T47D (cell line): ENCODE results near the gene MVB12A.

Source experiments
- DNase-seq, 2 experiments: peaks; one replicate each; pipeline versions ENCODE4 v3.0.0 to v3.0.0-alpha.2; 2011 to 2012; ENCODE audit warnings: low read depth in 1 of 2, low spot score in 1 of 2
- JUND ChIP-seq: IDR thresholded peaks from 2 replicates; pipeline ENCODE4 v1.6.1; 2012; ENCODE audit warnings: low read depth
- in situ Hi-C: cut with HindIII; loops from 2 replicates; pipeline ENCODE4 v1.10.0; 2016; ENCODE audit warnings: low sequenced_read_pairs, low pct_unique_long_range_greater_than_20kb

The MVB12A gene

DNA sequence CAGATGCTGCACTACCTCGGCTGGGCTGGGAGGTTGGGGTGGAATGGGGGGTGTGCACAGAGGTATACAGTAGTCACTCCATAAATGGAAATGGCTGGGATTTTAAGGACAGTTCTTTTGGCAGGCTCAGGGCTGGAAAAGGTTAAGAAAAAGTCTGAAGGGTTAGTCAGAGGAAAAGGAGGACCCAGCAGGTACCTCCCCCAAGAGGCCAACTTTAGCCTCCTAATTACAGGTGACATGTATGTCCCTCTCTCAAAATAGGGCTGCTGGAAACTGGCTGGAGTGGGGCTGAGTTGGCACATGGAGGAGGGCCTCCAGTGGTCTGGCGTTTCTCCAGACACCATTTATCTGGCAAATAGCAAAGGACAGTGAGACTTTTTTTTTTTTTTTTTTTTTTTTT, 26.8 kb upstream of the MVB12A start:
- no peak for TF ChIP-seq JUND
- in situ Hi-C loops = no loop called here
- DNase-seq = peak in 1 of 2 experiments; percentile 24

DNA sequence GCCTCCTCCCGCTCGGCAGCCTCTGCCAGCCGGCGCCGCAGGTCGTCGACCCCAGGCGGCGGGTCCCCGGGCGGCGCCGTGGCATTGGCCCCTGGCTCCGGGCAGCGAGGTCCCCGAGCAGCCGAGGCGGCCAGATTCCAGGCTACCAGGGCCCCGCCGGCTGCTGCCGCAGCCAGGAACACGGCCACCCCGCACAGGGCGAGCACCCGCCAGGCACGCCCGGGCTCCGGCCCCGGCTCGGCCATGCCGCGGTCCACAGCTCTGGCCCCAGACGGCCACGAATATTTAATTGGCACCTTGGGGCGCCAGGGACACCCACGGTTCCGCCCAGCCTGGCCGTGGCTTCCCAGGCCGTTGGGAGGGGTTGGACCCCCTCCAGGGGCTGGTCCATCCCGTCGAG, 25.9 kb upstream of the MVB12A start, which contains the start of gene CCDC194:
Gene CCDC194, minus strand, starts transcription at position 283 of the 400 bp plus-strand sequence. Its CDS starts 38 bp downstream, at position 245.
- no peak for DNase-seq
- in situ Hi-C loops = no loop called here
- TF ChIP-seq JUND = no peak

DNA sequence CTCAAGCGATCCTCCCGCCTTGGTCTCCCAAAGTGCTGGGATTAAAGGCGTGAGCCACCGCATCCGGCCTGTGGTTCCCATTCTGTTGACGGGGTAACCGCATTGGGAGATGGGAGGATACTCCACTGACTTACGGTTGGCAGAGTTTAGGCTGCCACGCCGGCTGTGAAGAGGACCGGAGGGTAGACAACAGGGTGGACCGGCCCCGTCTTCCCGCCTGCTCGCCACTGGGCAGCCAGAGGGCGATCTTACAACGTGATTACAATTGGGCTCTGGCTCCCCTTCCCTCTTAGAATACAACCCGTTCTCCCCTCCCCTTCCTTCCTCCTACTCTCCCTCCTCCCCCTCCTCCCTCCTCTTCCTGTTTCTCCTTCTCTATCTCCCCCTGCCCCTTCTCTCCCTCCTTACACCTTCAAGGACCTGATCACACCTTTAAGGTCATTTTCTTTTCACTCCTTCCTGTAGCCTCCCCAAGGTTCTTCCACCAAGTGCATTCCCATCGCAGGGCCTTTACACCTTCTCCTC, 24.9 kb upstream of the MVB12A start:
- TF ChIP-seq JUND = no peak
- DNase-seq = peak; percentile 80 to 82
- in situ Hi-C loops = no loop called here

DNA sequence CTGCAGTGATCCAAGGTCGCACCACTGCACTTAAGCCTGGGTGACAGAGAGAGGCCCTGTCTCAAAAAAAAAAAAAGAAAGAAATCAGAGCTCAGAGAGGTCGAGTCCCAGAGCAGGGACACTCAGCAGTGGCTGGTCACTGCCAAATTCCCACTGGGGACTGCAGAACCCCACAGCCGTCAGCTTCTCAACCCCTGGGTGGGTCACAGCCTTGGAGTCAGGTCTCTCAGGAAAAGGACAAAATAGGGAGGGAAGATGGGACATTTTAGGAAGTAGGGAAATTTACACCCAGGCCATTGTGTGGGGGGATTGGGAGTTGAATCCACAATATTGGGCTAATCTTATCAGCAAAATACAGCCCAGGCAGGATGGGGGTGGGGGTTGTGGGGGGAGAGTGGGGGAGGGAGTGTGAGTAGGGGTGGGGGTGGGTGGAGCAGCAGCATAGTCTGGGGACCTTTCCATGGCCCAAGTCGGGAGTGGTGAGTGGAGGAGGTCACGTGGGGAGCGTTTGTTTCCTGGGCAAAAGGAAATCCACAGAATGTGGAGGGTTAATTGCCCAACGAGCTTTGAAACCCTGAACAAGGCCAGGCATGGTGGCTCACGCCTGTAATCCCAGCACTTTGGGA, 20.8 kb upstream of the MVB12A start:
- no peak for DNase-seq
- no peak for TF ChIP-seq JUND
- in situ Hi-C loops = no loop called here

DNA sequence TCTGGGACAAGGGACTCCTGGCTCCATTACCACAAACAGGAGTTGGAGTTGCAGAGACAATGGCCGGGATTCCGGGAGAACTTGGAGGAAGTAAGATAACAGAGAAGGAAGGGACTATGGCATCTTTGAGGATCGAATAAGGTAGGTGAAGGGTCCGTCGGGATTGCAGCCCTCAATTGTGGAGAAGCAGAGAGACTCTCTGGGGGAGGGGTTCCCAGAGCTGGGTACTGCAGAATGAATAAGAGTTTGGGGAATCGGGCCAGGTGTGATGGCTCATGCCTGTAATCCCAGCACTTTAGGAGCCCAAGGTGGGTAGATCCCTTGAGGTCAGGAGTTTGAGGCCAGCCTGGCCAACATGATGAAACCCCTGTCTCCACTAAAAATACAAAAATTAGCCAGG, 18.2 kb upstream of the MVB12A start:
- in situ Hi-C loops = no loop called here
- no peak for DNase-seq
- no peak for TF ChIP-seq JUND

DNA sequence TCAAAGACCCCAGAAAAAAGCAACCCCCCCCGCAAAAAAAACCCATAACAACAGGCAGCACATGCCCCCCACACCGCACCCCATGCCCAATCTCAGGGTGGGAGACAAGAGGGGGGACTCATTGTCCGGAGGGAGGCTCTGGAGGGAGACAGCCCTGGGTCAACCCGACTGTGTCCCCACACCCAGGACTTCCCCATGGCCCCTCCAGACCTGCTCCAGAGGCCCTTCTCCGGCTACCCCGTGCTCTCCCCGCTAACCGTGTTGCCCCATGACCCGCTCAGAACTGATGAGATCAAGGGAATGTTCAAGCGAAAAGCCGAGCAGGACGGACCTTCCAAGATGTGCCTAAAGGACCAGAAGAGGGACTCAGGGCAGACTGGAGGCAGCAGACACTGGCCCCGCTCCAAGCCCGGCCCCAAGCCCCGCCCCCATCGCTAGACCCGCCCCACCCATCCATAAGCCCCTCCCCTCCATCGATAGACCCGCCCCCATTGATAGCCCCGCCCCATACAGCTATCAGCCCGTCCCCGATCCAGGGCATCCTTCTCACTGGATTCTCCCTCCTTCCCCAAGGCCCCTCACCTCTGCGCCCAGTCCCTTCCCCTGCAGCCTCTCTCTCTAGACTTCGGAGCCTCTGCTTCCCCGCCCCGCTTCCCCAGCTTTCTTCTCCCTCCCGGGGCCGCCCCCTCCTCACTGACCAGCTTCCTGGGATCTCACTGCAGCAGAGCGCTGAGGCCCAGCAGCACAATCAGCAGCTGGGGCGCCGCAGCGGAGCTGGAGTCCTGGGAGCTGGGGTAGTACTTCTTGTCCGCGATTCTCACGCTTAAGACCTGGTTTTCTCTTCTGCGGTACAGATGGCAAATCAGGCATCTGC, 16.6 kb upstream of the MVB12A start:
- in situ Hi-C loops = no loop called here
- DNase-seq = peak; percentile 46 to 66
- TF ChIP-seq JUND = no peak

DNA sequence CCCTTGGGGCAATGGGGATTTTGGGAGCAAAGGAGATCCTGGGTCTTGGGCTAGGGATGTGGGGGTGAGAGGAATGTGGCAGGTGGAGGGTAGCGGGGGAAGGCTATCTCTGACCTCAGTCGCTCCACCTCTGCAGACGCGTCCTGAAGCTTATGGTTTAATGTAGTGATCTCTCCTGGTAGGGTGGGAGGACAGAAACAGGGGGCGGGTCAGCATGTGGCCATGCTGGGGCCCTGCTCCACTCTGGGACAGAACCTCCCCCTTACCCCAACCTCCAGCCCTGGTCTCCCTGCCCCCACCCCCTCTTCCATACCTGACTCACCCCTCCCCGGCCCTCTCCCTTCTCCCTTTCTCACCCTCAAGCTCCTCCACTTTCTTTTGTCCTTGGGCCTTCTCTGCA, 15.8 kb upstream of the MVB12A start:
- no peak for TF ChIP-seq JUND
- in situ Hi-C loops = no loop called here
- no peak for DNase-seq

DNA sequence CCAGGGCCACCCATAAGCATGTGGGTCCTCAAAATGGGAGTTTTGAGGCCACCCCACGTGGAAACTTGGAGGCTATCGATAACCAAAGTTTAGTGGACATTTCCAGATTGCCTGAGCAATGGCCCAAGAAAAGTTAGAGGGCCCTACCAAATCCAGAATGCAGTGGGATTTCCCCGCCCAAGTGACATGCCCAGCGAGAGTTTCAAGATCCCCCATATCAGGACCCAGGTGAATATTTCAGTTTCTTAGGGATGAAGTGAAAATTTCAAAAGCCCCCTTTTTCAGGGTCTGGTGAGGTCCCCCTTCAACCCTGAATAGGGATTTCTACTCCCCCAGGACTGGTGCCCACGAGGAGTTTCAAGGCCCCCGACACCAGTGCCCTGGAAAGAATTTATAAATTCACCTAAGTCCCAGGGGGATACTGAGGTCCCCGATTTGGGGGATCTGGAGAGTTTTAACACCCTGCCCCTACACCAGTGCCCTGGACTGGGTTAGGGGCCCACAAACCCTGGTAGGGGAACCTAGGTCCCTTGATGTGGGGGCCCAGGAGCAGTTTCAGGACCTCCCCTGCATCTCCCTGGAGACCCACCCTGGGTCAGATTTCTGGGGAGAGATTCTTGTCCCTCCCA, 15.1 kb upstream of the MVB12A start:
- TF ChIP-seq JUND = no peak
- DNase-seq = no peak
- in situ Hi-C loops = no loop called here

DNA sequence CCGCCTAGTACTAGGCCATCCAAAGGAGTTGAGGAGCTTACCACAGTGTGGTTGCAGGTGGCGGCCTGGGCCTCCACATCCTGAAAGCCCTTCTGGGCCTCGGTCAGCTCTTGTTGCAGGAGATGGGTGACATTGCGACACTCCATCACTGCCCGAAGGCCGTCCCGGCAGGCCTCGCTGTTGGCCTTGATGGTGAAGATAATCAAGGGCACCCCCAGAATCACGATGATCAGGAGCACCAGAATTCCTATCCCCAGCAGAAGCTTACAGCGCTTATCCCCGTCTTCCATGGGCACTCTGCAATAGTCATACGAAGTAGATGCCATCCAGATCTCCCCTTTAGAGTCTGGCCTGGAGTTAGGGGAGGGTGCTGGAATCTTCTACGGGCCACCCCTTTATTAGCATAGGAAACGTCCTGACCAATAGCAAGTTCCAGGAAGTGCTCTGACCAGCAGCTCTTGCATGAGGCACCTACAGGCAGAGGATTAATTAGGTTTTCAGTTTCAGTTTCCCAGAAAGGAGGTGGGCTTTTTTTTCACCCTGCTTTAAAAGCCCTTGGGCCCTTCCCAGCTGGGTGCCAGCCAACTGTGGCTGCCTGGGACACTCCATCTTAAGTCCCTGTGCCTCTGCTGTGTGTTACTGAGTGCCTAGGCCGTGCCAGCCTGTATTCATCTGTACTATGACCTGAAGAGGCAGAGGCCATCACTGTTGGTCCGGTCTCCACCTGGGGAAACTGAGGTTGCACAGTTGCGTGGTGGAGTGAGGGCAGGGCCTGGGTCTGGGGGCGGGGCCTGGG, 14.4 kb upstream of the MVB12A start, which contains the start of gene BST2:
Gene BST2, minus strand, starts transcription at position 381 of the 796 bp plus-strand sequence. Its CDS starts 55 bp downstream, at position 326.
- no peak for TF ChIP-seq JUND
- in situ Hi-C loops = no loop called here
- DNase-seq = peak; percentile 89 to 94

DNA sequence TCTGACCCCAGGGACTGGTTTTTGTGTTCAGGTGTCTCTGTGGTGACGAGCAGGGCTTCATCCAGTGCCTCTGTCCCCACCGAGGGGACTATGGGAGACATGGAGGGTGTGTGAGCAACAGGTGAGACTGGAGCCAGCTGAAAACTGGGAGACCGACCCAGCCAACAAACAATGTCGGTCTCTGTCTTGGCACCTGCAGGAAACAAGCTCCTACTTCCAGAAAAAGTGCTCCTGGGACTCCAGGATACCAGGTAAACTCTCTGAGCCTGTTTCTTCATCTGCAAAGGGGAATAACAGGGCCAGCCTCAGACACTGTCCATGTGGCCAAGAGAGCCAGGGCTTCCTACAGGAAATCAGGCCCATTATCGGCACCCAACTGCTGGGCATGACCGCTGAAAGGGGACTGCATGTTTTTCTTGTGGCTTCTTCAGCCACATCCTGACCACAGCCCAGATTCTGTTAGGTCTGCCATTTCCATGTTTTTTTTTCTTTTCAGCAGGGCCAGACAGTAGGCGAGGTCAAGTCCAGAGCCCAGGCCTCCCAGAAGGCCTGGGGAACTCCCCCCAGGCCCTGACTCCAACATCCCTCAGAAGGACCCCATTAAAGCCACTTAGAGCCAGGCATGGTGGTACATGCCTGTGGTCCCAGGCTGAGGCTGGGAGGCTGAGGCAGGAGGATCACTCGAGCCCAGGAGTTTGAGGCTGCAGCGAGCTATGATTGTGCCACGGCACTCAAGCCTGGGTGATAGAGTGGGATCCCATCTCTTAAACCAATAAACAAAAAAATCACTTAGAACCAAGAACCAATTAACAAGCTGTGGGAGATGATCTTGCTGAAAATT, 13.6 kb upstream of the MVB12A start:
- DNase-seq = no peak
- TF ChIP-seq JUND = no peak
- in situ Hi-C loops = no loop called here

DNA sequence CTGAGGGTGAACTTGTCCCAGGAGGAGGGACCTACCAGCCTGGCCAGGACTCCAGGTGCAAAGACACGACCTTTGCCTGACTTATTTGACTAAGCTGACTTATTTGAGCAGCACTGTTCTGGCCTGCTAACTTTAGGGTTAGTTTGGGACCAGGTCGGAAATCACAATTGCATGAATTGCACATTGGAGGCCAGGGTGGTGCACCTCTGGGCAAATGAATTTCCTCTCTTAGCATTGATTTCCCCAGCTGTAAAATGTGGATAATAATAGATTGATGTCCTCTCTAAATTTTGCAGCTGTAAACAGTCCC, 13.0 kb upstream of the MVB12A start:
- in situ Hi-C loops = no loop called here
- no peak for TF ChIP-seq JUND
- no peak for DNase-seq

DNA sequence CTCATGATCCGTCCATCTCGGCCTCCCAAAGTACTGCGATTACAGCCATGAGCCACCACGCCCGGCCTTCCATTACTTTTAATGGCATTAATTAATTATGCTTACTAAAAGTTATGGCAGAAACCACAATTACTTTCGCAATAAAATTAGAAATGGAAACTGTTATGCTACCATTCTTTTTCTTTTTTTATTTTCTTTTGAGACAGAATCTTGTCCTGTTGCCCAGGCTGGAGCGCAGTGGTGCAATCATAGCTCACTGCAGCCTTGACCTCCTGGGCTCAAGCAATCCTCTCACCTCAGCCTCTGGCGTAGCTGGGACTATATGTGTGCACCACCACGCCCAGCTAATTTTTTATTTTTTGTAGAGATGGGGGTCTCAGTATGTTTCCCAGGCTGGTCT, 9.9 kb upstream of the MVB12A start:
- in situ Hi-C loops = no loop called here
- DNase-seq = no peak
- no peak for TF ChIP-seq JUND
